AG08396 (cell line): ENCODE results near the gene MYL3.

Experiments used
- DNase-seq: peaks from one replicate; pipeline ENCODE4 v3.0.0; 2012; ENCODE audit warnings: low spot score, mixed read lengths

MYL3 gene

GRCh38 chr3:46899151-46900006, 36.1 kb upstream of the MYL3 start:
- DNase-seq: no peak

DNA sequence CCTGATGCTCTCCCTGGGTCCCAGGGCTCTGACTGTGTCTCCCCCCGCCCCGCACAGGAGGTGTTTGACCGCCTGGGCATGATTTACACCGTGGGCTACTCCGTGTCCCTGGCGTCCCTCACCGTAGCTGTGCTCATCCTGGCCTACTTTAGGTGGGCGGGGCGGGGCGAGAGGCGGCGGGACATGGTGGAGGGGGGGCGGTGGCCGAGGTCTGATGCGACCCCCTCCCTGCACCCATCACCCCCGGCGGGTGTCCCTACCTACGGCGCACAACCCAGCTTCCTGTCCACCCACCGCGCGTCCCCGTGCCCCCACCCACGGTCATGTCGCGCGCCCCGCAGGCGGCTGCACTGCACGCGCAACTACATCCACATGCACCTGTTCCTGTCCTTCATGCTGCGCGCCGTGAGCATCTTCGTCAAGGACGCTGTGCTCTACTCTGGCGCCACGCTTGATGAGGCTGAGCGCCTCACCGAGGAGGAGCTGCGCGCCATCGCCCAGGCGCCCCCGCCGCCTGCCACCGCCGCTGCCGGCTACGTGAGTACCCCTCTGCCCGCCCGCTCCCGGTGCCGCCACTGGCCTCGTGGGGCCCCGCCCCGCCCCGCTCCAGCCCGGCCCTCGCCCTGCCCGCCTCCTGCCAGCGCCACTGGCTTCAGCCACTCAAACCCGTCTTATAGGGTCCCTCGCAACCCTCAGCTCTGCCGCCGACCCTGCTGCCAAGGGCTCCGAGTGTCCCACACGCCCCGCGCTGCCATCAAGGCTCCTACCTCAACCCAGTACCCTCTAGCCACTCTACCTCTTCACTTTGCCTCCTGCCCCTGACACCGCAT, 35.3 kb upstream of the MYL3 start:
- DNase-seq: no peak

DNA sequence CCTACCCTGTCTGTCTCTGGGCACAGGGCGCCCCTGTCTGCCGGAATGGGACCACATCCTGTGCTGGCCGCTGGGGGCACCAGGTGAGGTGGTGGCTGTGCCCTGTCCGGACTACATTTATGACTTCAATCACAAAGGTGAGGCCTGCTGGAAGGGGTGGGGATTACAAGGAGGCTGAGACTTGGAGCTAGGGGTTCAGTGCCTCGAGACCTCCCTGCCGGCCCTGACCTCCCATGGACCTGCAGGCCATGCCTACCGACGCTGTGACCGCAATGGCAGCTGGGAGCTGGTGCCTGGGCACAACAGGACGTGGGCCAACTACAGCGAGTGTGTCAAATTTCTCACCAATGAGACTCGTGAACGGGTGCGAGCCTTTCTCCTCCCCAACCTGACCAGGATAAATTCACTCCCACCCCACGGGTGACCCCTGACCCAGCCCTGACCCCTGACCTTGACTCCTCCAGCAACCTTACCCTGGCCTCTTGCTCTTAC, 34.6 kb upstream of the MYL3 start:
- no peak for DNase-seq

GRCh38 chr3:46897031-46897430, 33.8 kb upstream of the MYL3 start:
- no peak for DNase-seq

GRCh38 chr3:46896386-46896785, 33.1 kb upstream of the MYL3 start:
- DNase-seq: no peak

DNA sequence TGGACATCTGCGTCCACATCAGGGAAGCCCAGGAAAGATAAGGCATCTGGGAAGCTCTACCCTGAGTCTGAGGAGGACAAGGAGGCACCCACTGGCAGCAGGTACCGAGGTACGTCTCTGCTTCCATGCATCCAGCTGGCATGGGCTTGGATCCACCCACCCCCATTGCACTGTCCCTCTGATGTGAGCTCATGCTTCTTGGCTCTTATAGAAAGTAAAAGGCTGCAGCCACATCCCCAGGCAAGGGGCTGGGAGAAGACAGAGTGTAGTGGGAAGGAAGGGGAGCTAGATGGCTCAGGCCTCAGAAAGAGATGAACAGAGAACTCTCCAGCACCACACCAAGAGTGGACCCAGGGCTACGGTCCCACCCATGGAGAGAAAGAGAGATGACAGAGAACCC, 32.5 kb upstream of the MYL3 start:
- no peak for DNase-seq

GRCh38 chr3:46895204-46895660, 32.0 kb upstream of the MYL3 start:
- peak; percentile 69 for DNase-seq

- DNase-seq: no peak
Observed at GRCh38 chr3:46894256-46894655, 31.0 kb upstream of the MYL3 start.

DNA sequence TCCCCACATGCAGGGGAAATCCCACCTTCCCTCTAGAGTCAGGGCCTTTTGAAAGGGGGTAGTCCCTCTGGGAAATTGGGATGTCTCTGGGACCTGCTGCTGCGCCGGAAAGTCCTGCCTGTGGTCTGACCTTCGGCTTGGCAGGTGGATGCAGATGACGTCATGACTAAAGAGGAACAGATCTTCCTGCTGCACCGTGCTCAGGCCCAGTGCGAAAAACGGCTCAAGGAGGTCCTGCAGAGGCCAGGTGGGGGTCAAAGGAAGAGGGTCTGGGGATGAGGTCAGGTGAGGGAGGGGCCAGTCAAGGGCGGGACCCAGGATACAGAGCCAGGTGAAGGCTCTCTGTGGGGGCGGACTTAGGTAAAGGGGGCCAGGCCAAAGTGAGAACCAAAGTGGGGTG, 30.5 kb upstream of the MYL3 start:
- DNase-seq: no peak

GRCh38 chr3:46893146-46893748, 30.0 kb upstream of the MYL3 start:
- DNase-seq: no peak

DNA sequence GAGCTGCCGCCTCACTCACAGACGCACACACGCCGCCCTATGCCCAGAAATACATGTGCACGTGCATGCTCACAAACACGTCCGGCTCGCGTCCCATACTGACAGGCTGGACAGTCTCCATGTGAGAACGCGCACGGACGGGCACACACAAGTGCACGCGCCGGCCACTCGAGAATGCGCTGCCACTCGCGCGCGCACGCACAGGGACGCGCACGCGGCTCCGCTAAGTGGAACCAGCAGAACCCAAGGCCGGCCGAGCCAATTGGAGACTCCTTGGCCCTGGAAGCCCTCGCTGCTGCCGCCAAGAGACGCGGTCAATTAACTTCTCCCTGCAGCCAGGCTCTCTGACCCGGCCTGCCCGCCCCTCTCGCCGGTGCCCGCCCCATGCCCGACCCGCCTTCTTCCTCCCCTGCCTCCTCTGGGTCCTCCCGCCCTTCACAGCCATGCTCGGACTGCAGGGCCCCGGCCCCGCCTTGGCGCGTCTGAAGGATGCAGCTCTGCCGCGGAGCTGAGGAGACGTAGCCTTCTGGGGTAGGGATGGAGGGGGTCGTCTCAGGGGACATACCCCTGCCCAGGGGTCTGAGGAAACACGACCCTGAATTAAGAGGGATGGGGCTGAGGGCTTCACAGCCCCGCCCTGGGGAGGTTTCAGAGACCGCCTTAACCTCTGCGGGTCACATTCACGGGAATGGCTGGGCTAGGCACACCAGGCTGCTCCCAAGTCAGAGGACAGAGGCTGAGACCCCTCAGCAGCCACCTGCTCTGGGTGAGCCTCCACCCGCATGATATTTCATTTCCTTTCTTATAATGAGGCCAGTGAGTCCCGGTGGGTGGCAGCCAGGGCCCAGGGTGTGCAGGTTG, 29.3 kb upstream of the MYL3 start:
- DNase-seq: peak; percentile 89

- no peak for DNase-seq
Observed at GRCh38 chr3:46891132-46891531, 27.9 kb upstream of the MYL3 start.

- no peak for DNase-seq
Observed at GRCh38 chr3:46890132-46890531, 26.9 kb upstream of the MYL3 start.

DNA sequence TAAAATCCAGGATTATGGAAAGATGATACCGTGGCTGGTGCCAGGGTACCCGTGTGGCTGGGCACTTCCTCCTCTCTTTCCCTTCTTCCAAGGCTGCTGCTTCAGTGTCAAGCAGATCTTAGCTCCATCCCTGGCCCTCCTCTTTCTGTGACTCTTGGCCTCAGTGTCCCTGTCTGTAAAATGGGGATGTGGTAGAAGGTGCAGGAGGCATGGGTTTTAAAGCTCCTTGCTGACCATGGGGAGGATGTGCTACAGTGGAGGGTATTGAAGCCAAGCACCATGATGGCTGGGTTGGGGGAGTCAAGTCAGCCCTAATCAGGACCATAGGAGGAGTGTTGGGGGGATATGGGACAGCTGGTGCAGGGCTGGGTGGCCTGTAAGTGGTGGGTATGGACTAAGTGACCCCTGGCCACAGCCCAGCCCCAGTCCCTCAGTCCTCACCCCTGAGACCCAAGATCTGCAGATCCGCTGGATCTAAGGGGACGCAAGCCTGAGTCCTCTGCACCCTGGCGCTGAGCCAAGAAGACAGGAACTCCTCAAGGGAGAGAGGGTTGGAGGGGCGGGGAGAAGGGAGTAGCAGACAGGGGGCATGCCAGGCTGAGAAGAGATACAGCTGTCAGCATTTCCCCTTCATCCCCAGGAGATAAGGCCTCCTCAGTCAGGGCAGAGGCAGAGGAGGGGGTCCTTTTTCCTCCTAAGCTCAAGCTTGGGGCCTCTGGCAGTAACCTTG, 26.3 kb upstream of the MYL3 start:
- DNase-seq: no peak

DNA sequence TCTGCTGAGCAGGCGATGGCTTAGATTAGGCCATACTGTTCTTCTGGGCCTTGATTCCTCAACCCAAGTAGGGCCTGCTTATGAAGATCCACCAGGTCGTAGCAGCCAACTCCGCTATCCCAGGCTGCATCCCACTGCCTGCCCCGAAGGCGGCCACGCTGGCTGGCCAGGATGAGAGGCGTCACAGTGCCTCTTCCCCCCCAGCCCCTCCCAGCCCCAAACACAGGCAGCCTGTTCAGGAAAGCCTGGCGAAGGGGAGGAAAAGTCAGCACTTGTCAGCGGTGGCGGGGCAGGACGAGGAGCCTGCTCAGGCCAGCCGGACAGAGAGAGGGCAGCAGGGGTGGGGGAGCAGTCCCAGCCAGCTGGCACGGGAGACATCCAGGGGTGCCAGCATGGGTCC, 25.5 kb upstream of the MYL3 start:
- no peak for DNase-seq

DNA sequence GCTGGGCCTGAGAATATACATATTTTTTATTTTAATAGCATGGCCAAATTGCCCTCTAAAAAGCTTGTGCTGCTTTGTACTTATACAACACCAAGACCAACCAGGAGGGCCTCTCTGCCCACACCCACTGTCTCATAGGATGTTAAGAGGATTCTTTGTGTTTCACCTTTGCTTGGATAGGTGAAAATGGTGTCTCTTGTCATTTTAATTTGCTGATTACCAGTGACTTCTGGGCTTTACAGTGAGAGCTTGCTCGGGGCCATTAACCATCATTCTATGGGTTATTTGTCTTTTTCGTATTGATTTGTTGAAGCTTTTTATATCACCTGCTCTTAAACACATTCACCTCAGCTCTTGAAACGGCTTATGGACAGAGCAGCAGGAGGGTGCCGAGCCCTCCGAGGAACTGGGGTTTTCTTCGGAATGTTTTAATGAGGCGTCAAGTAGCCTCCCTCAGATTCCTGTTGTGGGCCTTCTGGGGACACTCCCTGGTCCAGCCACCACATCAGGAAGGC, 24.8 kb upstream of the MYL3 start:
- no peak for DNase-seq

DNA sequence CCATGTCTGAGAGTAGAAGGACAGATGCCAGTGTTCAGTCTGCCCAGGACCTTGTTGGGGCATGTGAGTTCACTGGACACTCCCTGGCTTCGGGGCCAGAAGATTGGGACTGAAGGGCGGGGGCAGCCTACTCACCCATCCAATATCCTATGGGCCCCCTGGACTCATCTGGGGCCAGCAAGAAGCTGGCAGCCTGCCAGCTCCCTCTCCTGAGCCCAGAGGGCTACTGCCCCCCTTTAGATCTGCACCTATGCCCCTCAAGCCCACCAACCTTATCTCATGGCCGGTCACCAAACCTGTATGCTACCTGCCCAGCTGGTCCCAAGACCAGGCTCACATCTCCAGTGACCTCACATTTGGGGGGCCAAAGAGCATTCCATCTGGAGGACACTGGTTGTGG, 22.4 kb upstream of the MYL3 start:
- no peak for DNase-seq

GRCh38 chr3:46884929-46885328, 21.7 kb upstream of the MYL3 start:
- no peak for DNase-seq

- DNase-seq: no peak
Observed at GRCh38 chr3:46884427-46884826, 21.2 kb upstream of the MYL3 start.

GRCh38 chr3:46883830-46884185, 20.6 kb upstream of the MYL3 start:
- DNase-seq: no peak
